Measurements from ENCODE around the gene APOA5. TPM values are rescaled to one million over a fixed set of nuclear protein-coding genes. Genes with fewer than 3 reads are reported as not detected.

The APOA5 gene
- total RNA-seq, 1 experiment from 2014 or later, result 0.20 TPM

- TF ChIP-seq STAT6 (CRISPR knock-in tag; conservative IDR thresholded peaks at IDR 0.05; ENCODE audit: low read depth), result no peak
- no peak; the same call in 1 of the 2 replicates for TF ChIP-seq HMGXB4 (CRISPR knock-in tag; IDR thresholded peaks at IDR 0.05)
- no peak for TF ChIP-seq ZNF671 (CRISPR knock-in tag; IDR thresholded peaks at IDR 0.05)
- no peak for TF ChIP-seq KAT7 (CRISPR knock-in tag; IDR thresholded peaks at IDR 0.05; ENCODE audit: borderline replicate concordance)
These were observed 44.9 kb upstream of the APOA5 start (continued) for GRCh38 chr11:116836632-116836991.

GRCh38 chr11:116835791-116836631 is 44.3 kb upstream of the APOA5 start:
- Mint-ChIP-seq H3K4me1 (peaks cover 19% of the 10 kb centered on the region), H3K9me3 (peaks cover 3% of the 10 kb centered on the region; the same call in 1 of the 2 replicates), H3K4me3 (peak overlapping the region; percentile 59), H3K27ac (no peak overlapping the region), H3K36me3 (no peaks in the 10 kb centered on the region), H3K27me3 (ENCODE audit: low read depth) (peaks cover 11% of the 10 kb centered on the region)
- ChIA-PET POLR2A (interaction anchor here (0.6 to 1.4 kb wide), 3 partner anchors 45 to 303 kb away, joined by 3 to 8 read pairs (median 4); partner anchors contain the start of genes APOA5 and BUD13), CTCF (interaction anchor here (0.6 to 6.0 kb wide), 45 partner anchors 9 to 391 kb away, joined by 3 to 358 read pairs (median 4); partner anchors contain the start of genes APOA4, APOA5, BUD13 and PAFAH1B2)
- ATAC-seq (peak; percentile 83), DNase-seq (ENCODE audit: low spot score) (peak; percentile 88)
- TF ChIP-seq TEAD1 (CRISPR knock-in tag; IDR thresholded peaks at IDR 0.05) (peak; percentile 57; the same call in 1 of the 2 replicates), ZNF425 (CRISPR knock-in tag; conservative IDR thresholded peaks at IDR 0.05) (no peak), IRF1 (CRISPR knock-in tag; IDR thresholded peaks at IDR 0.05) (peak; percentile 87; the same call in 1 of the 2 replicates), GABPB1 (CRISPR knock-in tag; IDR thresholded peaks at IDR 0.05) (no peak; the same call in 1 of the 2 replicates), CTCF (IDR thresholded peaks at IDR 0.05) (peak; percentile 12; the same call in 1 of the 2 replicates), ARID4B (CRISPR knock-in tag; IDR thresholded peaks at IDR 0.05; ENCODE audit: borderline replicate concordance) (0 out of 2 replicates have a peak, but pooled peaks have one; percentile 46), ZNF281 (CRISPR knock-in tag; IDR thresholded peaks at IDR 0.05) (0 out of 2 replicates have a peak, but pooled peaks have one; percentile 53), TP53 (CRISPR knock-in tag; IDR thresholded peaks at IDR 0.05) (peak; percentile 74; the same call in 1 of the 2 replicates), ATF3 (CRISPR knock-in tag; conservative IDR thresholded peaks at IDR 0.05) (no peak)

Measured in WTC11 (cell line).